Retinal pigment epithelial cell (primary cell): ENCODE data around the gene WWOX.

Experiments
- DNase-seq: peaks from one replicate; pipeline ENCODE4 v3.0.0-alpha.2; 2010; ENCODE audit warnings: low read depth
- H3K4me3 ChIP-seq: 2 replicates; pipeline ENCODE4 v1.5.1; 2011; ENCODE audit warnings: mild to moderate bottlenecking, low read length, control low read depth, moderate library complexity
- CTCF ChIP-seq: conservative IDR thresholded peaks from 2 replicates; pipeline ENCODE4 v1.5.1; 2011; ENCODE audit warnings: low read depth, low read length, control low read depth, inconsistent platforms

WWOX gene

GRCh38 chr16:78176435-78176834, 77.0 kb downstream of the WWOX start:
- DNase-seq = no peak
- no peak overlapping the region for H3K4me3 ChIP-seq
- TF ChIP-seq CTCF = no peak

- no peak for TF ChIP-seq CTCF
- H3K4me3 ChIP-seq = no peak overlapping the region
- no peak for DNase-seq
Observed at GRCh38 chr16:78177218-78177617, 77.8 kb downstream of the WWOX start.

- DNase-seq = no peak
- H3K4me3 ChIP-seq = no peak overlapping the region
- no peak for TF ChIP-seq CTCF
Observed at GRCh38 chr16:78177987-78178386, 78.5 kb downstream of the WWOX start.

GRCh38 chr16:78179666-78180065, 80.2 kb downstream of the WWOX start:
- H3K4me3 ChIP-seq = no peak overlapping the region
- no peak for DNase-seq
- TF ChIP-seq CTCF = no peak

- no peak for TF ChIP-seq CTCF
- no peak for DNase-seq
- no peak overlapping the region for H3K4me3 ChIP-seq
Observed at GRCh38 chr16:78180349-78180748, 80.9 kb downstream of the WWOX start.

- no peak for TF ChIP-seq CTCF
- DNase-seq = no peak
- H3K4me3 ChIP-seq = no peak overlapping the region
Observed at GRCh38 chr16:78183437-78184237, 84.2 kb downstream of the WWOX start.

- peak; percentile 7 for DNase-seq
- no peak overlapping the region for H3K4me3 ChIP-seq
- no peak for TF ChIP-seq CTCF
Observed at GRCh38 chr16:78184238-78185183, 85.1 kb downstream of the WWOX start.
